ENCODE results near the gene CYSRT1. TPM values are rescaled to one million over a fixed set of nuclear protein-coding genes. Genes with fewer than 3 reads are reported as not detected.

The CYSRT1 gene
- total and polyA plus RNA-seq, 2 donors (not counting 1 experiment from before 2014, with no cell fraction given): 0.22 to 0.51 TPM

DNA sequence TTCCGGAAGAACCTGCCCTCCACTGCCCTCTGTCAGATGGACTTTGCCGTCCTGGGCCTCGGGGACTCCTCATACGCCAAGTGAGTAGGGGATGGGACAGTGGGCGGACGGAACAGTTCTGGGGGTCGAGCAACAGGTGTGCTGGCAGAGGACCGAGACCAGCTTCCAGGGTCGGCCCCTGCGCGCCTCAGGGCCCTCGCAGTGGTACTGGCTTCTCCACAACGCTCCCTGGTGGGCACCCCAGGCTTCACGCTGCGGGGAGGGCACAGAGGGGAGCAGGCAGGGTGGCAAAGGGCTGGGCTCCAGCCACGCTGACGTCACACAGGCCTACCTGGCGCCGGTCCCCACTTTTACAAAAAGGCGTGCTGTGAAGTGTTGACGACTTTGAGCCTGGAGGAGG is 12.5 kb upstream of the CYSRT1 start:
- POLR2A ChIA-PET: no interaction called here
- Histone ChIP-seq H3K4me1 (ENCODE audit: control insufficient read depth in 2 of 2, insufficient read depth in 2 of 2, low read length in 2 of 2) (no peaks in the 10 kb centered on the region), H3K9me3 (ENCODE audit: control extremely low read depth in 1 of 3, control insufficient read depth in 2 of 3, insufficient read depth in 1 of 3, low read length in 2 of 3) (no peaks in the 10 kb centered on the region), H3K79me2 (ENCODE audit: control insufficient read depth, insufficient read depth, low read length) (peaks cover 4% of the 10 kb centered on the region), H2AFZ (ENCODE audit: insufficient read depth, low read depth, low read length, poor library complexity, severe bottlenecking) (no peak overlapping the region), H3K36me3 (replicated peaks in 1 of 2; ENCODE audit: control extremely low read depth in 1 of 2, control insufficient read depth in 1 of 2, extremely low read depth in 1 of 2, insufficient read depth in 2 of 2, low read length in 1 of 2) (no peaks in the 10 kb centered on the region), H3K9ac (ENCODE audit: low read length) (no peak overlapping the region), H3K27ac (ENCODE audit: low read length in 2 of 2) (no peak overlapping the region), H3K27me3 (replicated peaks in 1 of 4; ENCODE audit: control extremely low read depth in 1 of 4, control insufficient read depth in 3 of 4, insufficient read depth in 4 of 4, low read length in 3 of 4) (no peaks in the 10 kb centered on the region), H4K20me1 (ENCODE audit: control insufficient read depth, insufficient read depth, low read length, poor library complexity, severe bottlenecking) (no peaks in the 10 kb centered on the region), H3K4me3 (ENCODE audit: control extremely low read depth in 1 of 5, extremely low read depth in 1 of 5, insufficient read depth in 1 of 5, low read depth in 2 of 5, low read length in 4 of 5) (no peak overlapping the region), H3K4me2 (replicated peaks; ENCODE audit: low read depth, low read length, poor library complexity, severe bottlenecking) (no peak overlapping the region)
- Mint-ChIP-seq H3K4me1 (peaks cover 1% of the 10 kb centered on the region), H3K9me3 (ENCODE audit: insufficient read depth) (no peaks in the 10 kb centered on the region), H3K27me3 (no peaks in the 10 kb centered on the region), H3K4me3 (no peak overlapping the region), H3K27ac (no peak overlapping the region)
- 93% methylated on average over 21 of the region's 21 CpGs for WGBS (ENCODE audit: insufficient coverage)
- CTCF ChIA-PET: no interaction called here
- DNase-seq (no peak), ATAC-seq (ENCODE audit: low read depth) (no peak)
- intact Hi-C loops (cut with micrococcal nuclease): no loop called here
- TF ChIP-seq EZH2 (IDR thresholded peaks at IDR 0.05; ENCODE audit: borderline replicate concordance, insufficient read depth, low read depth, low read length, poor library complexity, severe bottlenecking): no peak
- TF ChIP-seq, protein P1, sequence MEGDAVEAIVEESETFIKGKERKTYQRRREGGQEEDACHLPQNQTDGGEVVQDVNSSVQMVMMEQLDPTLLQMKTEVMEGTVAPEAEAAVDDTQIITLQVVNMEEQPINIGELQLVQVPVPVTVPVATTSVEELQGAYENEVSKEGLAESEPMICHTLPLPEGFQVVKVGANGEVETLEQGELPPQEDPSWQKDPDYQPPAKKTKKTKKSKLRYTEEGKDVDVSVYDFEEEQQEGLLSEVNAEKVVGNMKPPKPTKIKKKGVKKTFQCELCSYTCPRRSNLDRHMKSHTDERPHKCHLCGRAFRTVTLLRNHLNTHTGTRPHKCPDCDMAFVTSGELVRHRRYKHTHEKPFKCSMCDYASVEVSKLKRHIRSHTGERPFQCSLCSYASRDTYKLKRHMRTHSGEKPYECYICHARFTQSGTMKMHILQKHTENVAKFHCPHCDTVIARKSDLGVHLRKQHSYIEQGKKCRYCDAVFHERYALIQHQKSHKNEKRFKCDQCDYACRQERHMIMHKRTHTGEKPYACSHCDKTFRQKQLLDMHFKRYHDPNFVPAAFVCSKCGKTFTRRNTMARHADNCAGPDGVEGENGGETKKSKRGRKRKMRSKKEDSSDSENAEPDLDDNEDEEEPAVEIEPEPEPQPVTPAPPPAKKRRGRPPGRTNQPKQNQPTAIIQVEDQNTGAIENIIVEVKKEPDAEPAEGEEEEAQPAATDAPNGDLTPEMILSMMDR (IDR thresholded peaks at IDR 0.05): no peak

DNA sequence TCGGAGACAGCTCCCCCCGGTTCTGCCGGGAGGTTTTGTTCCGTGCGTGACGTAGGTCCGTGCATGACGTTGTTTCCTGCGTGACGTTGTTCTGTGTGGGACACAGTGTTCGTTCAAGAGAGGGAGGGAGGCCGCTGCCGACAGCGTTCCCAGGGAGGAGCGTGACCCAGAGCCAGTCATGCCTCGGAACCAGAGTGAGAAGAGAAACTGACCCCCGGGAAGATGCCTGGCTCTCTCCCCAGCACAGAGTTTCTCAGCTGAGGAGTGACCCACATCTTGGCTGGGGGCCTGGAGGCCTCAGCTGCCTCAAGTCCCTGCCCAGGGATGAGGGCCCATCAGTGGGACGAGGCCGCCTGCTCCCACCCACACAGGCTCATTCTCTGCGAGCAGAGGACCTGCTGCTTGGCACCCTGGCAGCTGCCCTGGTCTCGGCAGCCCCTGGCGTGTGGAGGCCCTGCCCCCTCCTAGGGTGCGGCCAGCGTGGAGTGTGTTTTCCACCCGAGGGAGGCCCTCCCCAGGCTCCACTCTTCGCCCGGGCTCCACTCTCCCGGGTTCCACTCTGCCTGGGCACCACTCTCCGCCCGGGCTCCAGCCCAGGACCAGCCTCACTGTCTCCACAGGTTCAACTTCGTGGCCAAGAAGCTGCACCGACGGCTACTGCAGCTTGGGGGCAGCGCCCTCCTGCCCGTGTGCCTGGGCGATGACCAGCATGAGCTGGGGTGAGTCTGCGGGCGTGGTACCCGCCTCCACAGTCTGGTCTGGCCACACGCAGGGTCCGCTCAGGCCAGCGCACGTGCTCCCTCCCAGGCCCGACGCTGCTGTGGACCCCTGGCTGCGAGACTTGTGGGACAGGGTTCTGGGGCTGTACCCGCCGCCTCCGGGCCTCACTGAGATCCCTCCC is 11.6 kb upstream of the CYSRT1 start:
- H3K4me2 ChIP-seq (replicated peaks; ENCODE audit: low read depth, low read length, poor library complexity, severe bottlenecking): no peak overlapping the region
- no peak overlapping the region for H3K27ac ChIP-seq (ENCODE audit: low read length in 2 of 2)
- ATAC-seq (ENCODE audit: low read depth): no peak
- Mint-ChIP-seq H3K4me3 (no peak overlapping the region), H3K27me3 (no peaks in the 10 kb centered on the region), H3K9me3 (ENCODE audit: insufficient read depth) (no peaks in the 10 kb centered on the region), H3K27ac (no peak overlapping the region), H3K4me1 (no peaks in the 10 kb centered on the region)
- no peak overlapping the region for H2AFZ ChIP-seq (ENCODE audit: insufficient read depth, low read depth, low read length, poor library complexity, severe bottlenecking)
- intact Hi-C loops (cut with micrococcal nuclease): no loop called here
- ChIA-PET CTCF (no interaction called here), POLR2A (interaction anchor here (1.2 kb wide), 1 partner anchor 10 kb away, joined by 4 read pairs; no protein-coding TSS in a partner anchor)
- no peak for DNase-seq
- WGBS (ENCODE audit: insufficient coverage): 96% methylated on average over 47 of the region's 49 CpGs
- H3K4me3 ChIP-seq (ENCODE audit: control extremely low read depth in 1 of 5, extremely low read depth in 1 of 5, insufficient read depth in 1 of 5, low read depth in 2 of 5, low read length in 4 of 5): no peak overlapping the region
- H3K27me3 ChIP-seq (replicated peaks in 1 of 4; ENCODE audit: control extremely low read depth in 1 of 4, control insufficient read depth in 3 of 4, insufficient read depth in 4 of 4, low read length in 3 of 4): no peaks in the 10 kb centered on the region
- no peak for TF ChIP-seq EZH2 (IDR thresholded peaks at IDR 0.05; ENCODE audit: borderline replicate concordance, insufficient read depth, low read depth, low read length, poor library complexity, severe bottlenecking)
- TF ChIP-seq, protein P1 (IDR thresholded peaks at IDR 0.05): no peak
- H3K9me3 ChIP-seq (ENCODE audit: control extremely low read depth in 1 of 3, control insufficient read depth in 2 of 3, insufficient read depth in 1 of 3, low read length in 2 of 3): no peaks in the 10 kb centered on the region
- H3K36me3 ChIP-seq (replicated peaks in 1 of 2; ENCODE audit: control extremely low read depth in 1 of 2, control insufficient read depth in 1 of 2, extremely low read depth in 1 of 2, insufficient read depth in 2 of 2, low read length in 1 of 2): no peaks in the 10 kb centered on the region
- no peaks in the 10 kb centered on the region for H4K20me1 ChIP-seq (ENCODE audit: control insufficient read depth, insufficient read depth, low read length, poor library complexity, severe bottlenecking)
- H3K4me1 ChIP-seq (ENCODE audit: control insufficient read depth in 2 of 2, insufficient read depth in 2 of 2, low read length in 2 of 2): no peaks in the 10 kb centered on the region
- peaks cover 3% of the 10 kb centered on the region for H3K79me2 ChIP-seq (ENCODE audit: control insufficient read depth, insufficient read depth, low read length)
- H3K9ac ChIP-seq (ENCODE audit: low read length): no peak overlapping the region
